DOHH2 (cell line): Measurements from ENCODE around the gene CNTNAP2.

ENCODE experiments used
- EZH2phosphoT487 ChIP-seq: fragments of 200-600 bp; sonication (generic); IDR thresholded peaks from 2 replicates; pipeline ENCODE4 v1.6.1; 2017; ENCODE audit warnings: borderline replicate concordance, mild to moderate bottlenecking, antibody characterized with exemption, low read length, moderate library complexity, mixed read lengths
- TF ChIP-seq, protein P1 (sequence below): fragments of 200-600 bp; sonication (generic); IDR thresholded peaks from one replicate; pipeline ENCODE4 v1.5.1; 2014; ENCODE audit warnings: antibody characterized with exemption, mild to moderate bottlenecking, low read depth, low read length; ENCODE audit not compliant: poor library complexity, severe bottlenecking

DNA sequence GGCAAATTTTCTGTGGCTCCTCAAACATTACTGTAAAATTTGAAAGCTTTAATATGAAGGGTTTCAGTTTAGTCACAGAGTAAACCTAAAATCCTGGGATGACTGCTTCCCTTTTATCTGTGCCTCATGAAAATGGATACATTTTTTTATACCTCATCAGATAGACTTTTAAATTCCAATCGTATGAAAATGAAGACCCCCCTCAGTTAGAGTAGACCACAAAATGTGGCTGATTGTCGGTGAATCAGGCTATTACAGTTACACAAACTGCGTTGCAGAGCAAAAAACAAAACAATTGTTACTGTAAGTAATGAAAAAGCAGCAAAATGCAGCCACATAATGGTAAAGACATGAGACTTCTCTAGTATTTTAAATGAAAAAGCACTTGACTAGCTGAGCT is 296.2 kb downstream of the CNTNAP2 start:
- TF ChIP-seq, protein P1, sequence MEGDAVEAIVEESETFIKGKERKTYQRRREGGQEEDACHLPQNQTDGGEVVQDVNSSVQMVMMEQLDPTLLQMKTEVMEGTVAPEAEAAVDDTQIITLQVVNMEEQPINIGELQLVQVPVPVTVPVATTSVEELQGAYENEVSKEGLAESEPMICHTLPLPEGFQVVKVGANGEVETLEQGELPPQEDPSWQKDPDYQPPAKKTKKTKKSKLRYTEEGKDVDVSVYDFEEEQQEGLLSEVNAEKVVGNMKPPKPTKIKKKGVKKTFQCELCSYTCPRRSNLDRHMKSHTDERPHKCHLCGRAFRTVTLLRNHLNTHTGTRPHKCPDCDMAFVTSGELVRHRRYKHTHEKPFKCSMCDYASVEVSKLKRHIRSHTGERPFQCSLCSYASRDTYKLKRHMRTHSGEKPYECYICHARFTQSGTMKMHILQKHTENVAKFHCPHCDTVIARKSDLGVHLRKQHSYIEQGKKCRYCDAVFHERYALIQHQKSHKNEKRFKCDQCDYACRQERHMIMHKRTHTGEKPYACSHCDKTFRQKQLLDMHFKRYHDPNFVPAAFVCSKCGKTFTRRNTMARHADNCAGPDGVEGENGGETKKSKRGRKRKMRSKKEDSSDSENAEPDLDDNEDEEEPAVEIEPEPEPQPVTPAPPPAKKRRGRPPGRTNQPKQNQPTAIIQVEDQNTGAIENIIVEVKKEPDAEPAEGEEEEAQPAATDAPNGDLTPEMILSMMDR = no peak
- TF ChIP-seq EZH2phosphoT487 = no peak
